Right lobe of liver (tissue), 6 donors: ENCODE results near the gene PRDM16. TPM values are rescaled to one million over a fixed set of nuclear protein-coding genes. Genes with fewer than 3 reads are reported as not detected.

Experiments used
- ATAC-seq, 4 donors: fragments of 200-7000 bp; cut with Tn5 transposase; one replicate each; pipeline ENCODE4 v1.9.1; 2020; ENCODE audit warnings: mild to moderate bottlenecking in 4 of 4, moderate library complexity in 4 of 4
- DNase-seq, 3 donors: peaks; one replicate each; pipeline ENCODE4 v3.0.0-alpha.2; 2020
- H3K27ac ChIP-seq, 3 donors: fragments of 200-600 bp; one replicate each; pipeline ENCODE4 v1.8.0; 2022
- H3K27me3 ChIP-seq, 2 donors: fragments of 200-600 bp; one replicate each; pipeline ENCODE4 v1.8.0; 2022
- H3K36me3 ChIP-seq, 4 donors: fragments of 200-600 bp; sonication (generic) in 1 of 4; one replicate each; pipeline versions ENCODE4 v1.5.1 to v1.8.0; 2017 to 2022; ENCODE audit warnings: control low read depth in 1 of 4
- H3K4me1 ChIP-seq, 4 donors: fragments of 200-600 bp; sonication (generic) in 1 of 4; one replicate each; pipeline versions ENCODE4 v1.5.1 to v1.8.0; 2017 to 2022; ENCODE audit warnings: control low read depth in 1 of 4
- H3K4me3 ChIP-seq, 3 donors: fragments of 200-600 bp; one replicate each; pipeline ENCODE4 v1.8.0; 2022
- H3K9me3 ChIP-seq, 4 donors: fragments of 200-600 bp; sonication (generic) in 1 of 4; one replicate each; pipeline versions ENCODE4 v1.5.1 to v1.8.0; 2017 to 2022; ENCODE audit warnings: control low read depth in 1 of 4
- CTCF ChIP-seq, 4 donors: fragments of 200-600 bp in 3 of 4; fragments of 450-650 bp in 1 of 4; IDR thresholded peaks; one replicate each; pipeline versions ENCODE4 v1.5.1 to v1.8.0; 2016 to 2022; ENCODE audit warnings: antibody characterized with exemption in 4 of 4, mild to moderate bottlenecking in 2 of 4
- POLR2A ChIP-seq: fragments of 450-650 bp; IDR thresholded peaks from one replicate; pipeline ENCODE4 v1.6.1; 2017; ENCODE audit warnings: antibody characterized with exemption, mild to moderate bottlenecking
- WGBS: methylation state at CpG from one replicate; pipeline ENCODE4 v1.1.6; 2018; ENCODE audit warnings: low coverage, low lambda C conversion rate; ENCODE audit not compliant: insufficient coverage; ENCODE audit errors: missing lambda C conversion rate; 5-methylcytosine and 5-hydroxymethylcytosine counted together
- intact Hi-C, 2 donors: fragments of 100-400 bp; cut with DNase I; formaldehyde crosslinking; loops; one replicate each; pipeline versions ENCODE4 v1.11.2 to v1.14.1; 2022
- total RNA-seq, 6 experiments: library from RNA; depleted of rRNA in 2 of 6; stranded (reverse); fragments of >200 nt in 2 of 6; fragmentation: NEBNext Ultra II Directional in 3 of 6; extraction: Animal tissue kit (Norgen Biotek cat#: 25700) in 3 of 6; gene quantifications; one replicate each; pipeline versions ENCODE4 v1.1.0 to v1.2.4, GENCODE V29; 2016 to 2023
- donor health status: DM: no; HTN: yes; CAD: no.
- donor health status: DM: no; HTN: no; CAD: no.
- donor health status: DM: no; HTN: no; CAD: no.
- donor health status: DM: no; HTN: yes; CAD: no.
- donor health status: DM: no; HTN: yes; CAD: no.

Gene PRDM16
- total RNA-seq, 6 experiments from 2014 or later, result 0.06 to 0.75 (median 0.28) TPM

GRCh38 chr1:3438661-3439180 is 369.7 kb downstream of the PRDM16 start:
- 59% methylated on average over 5 of the region's 9 CpGs for WGBS
- ATAC-seq (no peak), DNase-seq (peak in 1 of 3 donors; percentile 8)
- Histone ChIP-seq H3K4me1 (no peaks in the 10 kb centered on the region), H3K9me3 (no peaks in the 10 kb centered on the region), H3K36me3 (no peaks in the 10 kb centered on the region), H3K4me3 (no peak overlapping the region), H3K27me3 (no peaks in the 10 kb centered on the region), H3K27ac (no peak overlapping the region)
- TF ChIP-seq POLR2A, result no peak
- intact Hi-C loops, result no loop called here

- no peaks in the 10 kb centered on the region for H3K36me3 ChIP-seq
- no peak overlapping the region for H3K4me3 ChIP-seq
- no peak for TF ChIP-seq POLR2A
- no peak for TF ChIP-seq CTCF (IDR thresholded peaks at IDR 0.05)
- H3K27ac ChIP-seq, result no peak overlapping the region
- H3K9me3 ChIP-seq, result no peaks in the 10 kb centered on the region
- H3K27me3 ChIP-seq, result no peaks in the 10 kb centered on the region
- H3K4me1 ChIP-seq, result no peaks in the 10 kb centered on the region
- peak in 1 of 4 donors; percentile 27 for ATAC-seq
- peak in 1 of 3 donors; percentile 8 for DNase-seq
- 72% methylated on average over 5 of the region's 27 CpGs for WGBS
- intact Hi-C loops, result no loop called here
Measured at GRCh38 chr1:3439346-3440299, 370.6 kb downstream of the PRDM16 start.

- no peak overlapping the region for H3K4me3 ChIP-seq
- H3K4me1 ChIP-seq, result no peaks in the 10 kb centered on the region
- H3K36me3 ChIP-seq, result no peaks in the 10 kb centered on the region
- no peak overlapping the region for H3K27ac ChIP-seq
- peak in 1 of 3 donors; percentile 6 for DNase-seq
- no peaks in the 10 kb centered on the region for H3K9me3 ChIP-seq
- 54% methylated on average over 7 of the region's 10 CpGs for WGBS
- ATAC-seq, result no peak
- no peaks in the 10 kb centered on the region for H3K27me3 ChIP-seq
- TF ChIP-seq CTCF (IDR thresholded peaks at IDR 0.05) (no peak), POLR2A (no peak)
- intact Hi-C loops, result no loop called here
Measured at GRCh38 chr1:3440300-3440681, 371.3 kb downstream of the PRDM16 start.

GRCh38 chr1:3440711-3441409 is 371.9 kb downstream of the PRDM16 start:
- ATAC-seq (no peak), DNase-seq (peak in 1 of 3 donors; percentile 6)
- H3K9me3 ChIP-seq, result no peaks in the 10 kb centered on the region
- H3K27me3 ChIP-seq, result no peaks in the 10 kb centered on the region
- H3K36me3 ChIP-seq, result no peaks in the 10 kb centered on the region
- no peak overlapping the region for H3K4me3 ChIP-seq
- no peaks in the 10 kb centered on the region for H3K4me1 ChIP-seq
- WGBS, result 42% methylated on average over 4 of the region's 20 CpGs
- TF ChIP-seq POLR2A, result no peak
- no peak for TF ChIP-seq CTCF (IDR thresholded peaks at IDR 0.05)
- no peak overlapping the region for H3K27ac ChIP-seq
- intact Hi-C loops, result no loop called here

GRCh38 chr1:3441410-3441847 is 372.4 kb downstream of the PRDM16 start:
- WGBS, result 33% methylated on average over 5 of the region's 8 CpGs

More at GRCh38 chr1:3441410-3441847, 372.4 kb downstream of the PRDM16 start:
- intact Hi-C loops, result no loop called here
- ATAC-seq (no peak), DNase-seq (peak in 1 of 3 donors; percentile 2)
- no peaks in the 10 kb centered on the region for H3K27me3 ChIP-seq
- no peaks in the 10 kb centered on the region for H3K36me3 ChIP-seq
- no peak overlapping the region for H3K4me3 ChIP-seq
- TF ChIP-seq POLR2A (no peak), CTCF (IDR thresholded peaks at IDR 0.05) (no peak)
- no peaks in the 10 kb centered on the region for H3K9me3 ChIP-seq
- H3K27ac ChIP-seq, result no peak overlapping the region
- H3K4me1 ChIP-seq, result no peaks in the 10 kb centered on the region
